ENCODE data around the gene KCNN3.

The KCNN3 gene

GRCh38 chr1:154863315-154864174 is 6.5 kb downstream of the KCNN3 start:
- in situ Hi-C loops (cut with MboI; ENCODE audit: low sequenced_read_pairs), result no loop called here

GRCh38 chr1:154862907-154863306 is 7.2 kb downstream of the KCNN3 start:
- in situ Hi-C loops (cut with MboI; ENCODE audit: low sequenced_read_pairs), result no loop called here

DNA sequence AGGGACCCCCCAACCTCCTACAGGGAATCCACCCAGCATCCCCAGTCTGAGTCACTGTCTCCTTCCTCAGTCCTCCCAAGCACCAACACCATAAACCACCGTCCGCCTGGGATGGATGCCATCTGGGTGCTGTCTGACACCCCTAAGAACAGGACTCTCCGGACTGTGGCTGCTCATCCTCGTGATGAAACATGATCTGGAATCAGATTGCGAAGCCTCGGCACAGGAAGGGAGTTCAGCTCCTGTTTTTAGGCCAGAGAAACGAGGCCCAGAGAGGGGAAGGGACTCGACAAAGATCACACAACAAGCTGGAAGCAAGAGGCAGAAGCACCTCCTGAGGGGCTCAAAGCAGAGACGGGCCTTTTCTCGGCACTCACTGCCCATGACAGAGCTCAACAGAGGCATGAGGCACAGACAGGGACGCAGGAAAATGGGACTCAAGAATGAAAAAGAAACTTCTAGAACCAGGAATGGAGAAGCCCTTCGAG is 8.4 kb downstream of the KCNN3 start:
- in situ Hi-C loops (cut with MboI; ENCODE audit: low sequenced_read_pairs), result no loop called here

GRCh38 chr1:154860156-154860870 is 9.8 kb downstream of the KCNN3 start:
- in situ Hi-C loops (cut with MboI; ENCODE audit: low sequenced_read_pairs), result no loop called here

- in situ Hi-C loops (cut with MboI; ENCODE audit: low sequenced_read_pairs), result no loop called here
These were observed 10.3 kb downstream of the KCNN3 start for GRCh38 chr1:154859786-154860155.

- in situ Hi-C loops (cut with MboI; ENCODE audit: low sequenced_read_pairs), result no loop called here
These were observed 10.8 kb downstream of the KCNN3 start for GRCh38 chr1:154859151-154859785.

- in situ Hi-C loops (cut with MboI; ENCODE audit: low sequenced_read_pairs), result no loop called here
These were observed 12.5 kb downstream of the KCNN3 start for GRCh38 chr1:154857441-154858215.

DNA sequence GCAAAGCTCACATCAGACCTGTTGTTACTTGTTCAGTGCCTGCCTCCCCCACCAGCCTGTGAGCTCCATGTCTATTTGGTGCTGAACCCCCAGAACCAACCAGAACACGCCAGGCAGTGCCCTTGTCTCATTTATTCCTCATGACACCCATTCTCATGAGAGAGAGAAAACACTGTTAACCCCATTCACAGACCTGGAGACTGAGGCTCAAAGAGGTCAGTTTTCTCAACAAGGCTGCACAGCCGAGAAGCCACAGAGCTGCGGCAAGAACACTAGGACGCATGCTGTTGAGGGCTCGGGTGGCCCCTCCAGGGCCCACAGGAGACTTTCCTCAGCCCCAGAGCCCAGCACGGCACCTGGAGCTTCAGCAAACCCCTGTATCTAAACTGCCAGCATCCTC is 13.1 kb downstream of the KCNN3 start:
- in situ Hi-C loops (cut with MboI; ENCODE audit: low sequenced_read_pairs), result no loop called here

- in situ Hi-C loops (cut with MboI; ENCODE audit: low sequenced_read_pairs), result no loop called here
These were observed 13.5 kb downstream of the KCNN3 start for GRCh38 chr1:154856544-154856943.

DNA sequence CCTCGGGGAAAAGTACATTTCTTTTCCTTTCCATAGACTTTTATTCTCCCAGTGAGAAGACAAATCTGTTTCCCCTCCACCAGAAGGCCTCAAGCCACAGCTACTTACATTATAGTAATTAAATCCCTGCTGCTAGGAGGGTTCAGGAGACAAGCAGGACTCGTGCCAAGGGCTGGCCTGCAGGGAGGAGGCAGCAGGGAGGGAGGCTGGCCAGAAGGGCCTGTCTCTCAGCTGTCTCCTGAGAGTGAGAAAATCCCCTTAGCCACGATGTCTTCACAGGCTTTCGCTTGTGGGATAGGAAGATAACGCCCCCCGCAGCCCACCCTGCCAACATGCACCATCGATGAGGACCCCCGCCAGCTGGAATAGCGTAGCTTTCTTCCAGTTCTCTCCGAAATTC is 14.0 kb downstream of the KCNN3 start:
- in situ Hi-C loops (cut with MboI; ENCODE audit: low sequenced_read_pairs), result no loop called here

DNA sequence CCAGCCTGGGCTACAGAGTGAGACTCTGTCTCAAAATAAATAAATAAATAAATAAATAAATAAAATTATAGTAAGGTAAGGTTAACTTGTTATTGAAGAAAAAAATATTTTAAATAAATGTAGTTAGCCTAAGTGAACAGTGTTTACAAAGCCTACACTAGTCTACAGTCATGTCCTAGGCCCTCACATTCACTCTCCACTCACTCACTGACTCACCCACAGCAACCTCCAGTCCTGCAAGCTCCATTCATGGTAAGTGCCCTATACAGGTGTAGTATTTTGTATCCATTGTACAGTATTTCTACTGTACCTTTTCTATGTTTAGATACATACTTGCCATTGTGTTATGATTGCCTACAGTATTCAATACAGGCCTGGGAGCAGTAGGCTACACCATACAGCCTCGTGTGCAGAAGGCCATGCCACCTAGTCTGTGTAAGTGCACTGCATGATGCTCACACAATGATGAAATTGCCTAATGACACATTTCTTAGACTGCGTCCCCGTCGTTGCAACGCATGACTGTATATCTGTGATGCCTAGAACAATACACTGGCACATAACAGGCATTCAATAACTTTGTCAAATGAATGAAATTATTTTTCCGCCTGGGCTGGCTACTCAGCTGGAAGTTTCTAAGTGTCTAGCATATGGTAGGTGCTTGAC is 14.8 kb downstream of the KCNN3 start:
- in situ Hi-C loops (cut with MboI; ENCODE audit: low sequenced_read_pairs), result no loop called here

- in situ Hi-C loops (cut with MboI; ENCODE audit: low sequenced_read_pairs), result no loop called here
These were observed 17.2 kb downstream of the KCNN3 start for GRCh38 chr1:154852845-154853244.

- in situ Hi-C loops (cut with MboI; ENCODE audit: low sequenced_read_pairs), result no loop called here
These were observed 18.5 kb downstream of the KCNN3 start for GRCh38 chr1:154851392-154852177.

DNA sequence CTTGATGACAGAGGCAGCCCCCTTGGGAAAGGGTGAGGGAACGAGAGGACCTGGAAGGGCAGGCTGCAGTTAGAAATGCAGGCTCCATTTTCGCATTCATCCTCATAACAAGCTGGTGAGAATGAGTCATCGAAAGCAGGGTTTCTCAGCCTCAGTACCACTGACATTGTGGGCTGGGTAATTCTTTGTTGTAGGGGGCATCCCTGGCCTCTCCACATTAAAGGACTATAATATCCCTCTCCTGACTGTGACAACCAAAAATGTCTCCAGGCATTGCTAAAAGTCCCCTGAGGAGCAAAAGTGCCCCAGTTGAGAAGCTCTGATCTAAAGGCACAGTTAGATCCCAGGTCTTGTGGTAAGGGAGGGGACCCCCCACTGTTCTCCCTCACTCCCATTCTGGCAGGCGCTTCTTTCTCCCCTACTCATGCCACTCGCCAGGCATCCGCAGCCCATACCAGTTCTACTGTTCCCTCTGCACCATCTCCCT is 20.4 kb downstream of the KCNN3 start:
- in situ Hi-C loops (cut with MboI; ENCODE audit: low sequenced_read_pairs), result no loop called here

GRCh38 chr1:154848983-154849382 is 21.1 kb downstream of the KCNN3 start:
- in situ Hi-C loops (cut with MboI; ENCODE audit: low sequenced_read_pairs), result no loop called here

GRCh38 chr1:154847891-154848290 is 22.2 kb downstream of the KCNN3 start:
- in situ Hi-C loops (cut with MboI; ENCODE audit: low sequenced_read_pairs), result no loop called here

DNA sequence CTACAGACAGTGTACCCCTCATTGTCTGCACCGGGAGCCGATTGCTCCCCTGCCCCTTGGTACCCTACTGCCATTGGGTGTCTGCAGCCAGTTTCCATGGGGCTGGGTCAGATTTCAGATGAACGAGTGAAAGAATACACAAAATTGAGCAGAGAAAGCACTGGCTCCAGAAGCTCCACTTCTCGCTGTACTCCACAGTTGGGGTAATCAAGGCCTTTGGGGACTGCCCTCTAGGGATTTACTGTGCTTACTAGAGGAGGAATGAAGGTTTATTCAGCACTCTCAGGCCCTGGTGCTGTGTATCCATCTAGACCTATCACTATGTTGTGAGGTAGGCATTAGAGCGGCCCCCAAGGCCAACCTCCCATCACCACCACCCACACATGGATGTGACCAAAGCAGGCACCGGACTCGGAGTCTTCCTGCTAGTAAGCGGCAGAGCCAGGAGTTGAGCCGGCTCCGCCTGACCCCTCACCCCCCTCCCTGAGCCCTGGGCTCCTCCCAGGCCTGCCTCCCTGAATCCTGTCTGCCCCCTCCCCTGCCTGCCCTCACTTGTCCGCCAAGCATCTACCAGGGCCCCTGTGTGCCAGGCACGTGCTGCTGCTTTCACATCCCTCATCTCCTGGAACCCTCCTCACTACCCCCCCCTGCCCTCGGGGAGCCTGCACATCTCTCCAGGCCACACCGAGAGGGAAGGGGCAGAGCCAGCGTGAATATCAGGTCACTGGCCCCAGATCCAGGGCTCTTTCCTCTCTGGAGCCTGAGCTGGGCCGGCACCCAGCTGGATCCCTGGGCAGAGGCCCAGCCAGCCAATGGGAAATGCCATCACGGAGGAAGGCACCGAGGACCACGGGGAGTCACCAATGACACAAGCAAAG is 23.3 kb downstream of the KCNN3 start:
- in situ Hi-C loops (cut with MboI; ENCODE audit: low sequenced_read_pairs), result no loop called here

DNA sequence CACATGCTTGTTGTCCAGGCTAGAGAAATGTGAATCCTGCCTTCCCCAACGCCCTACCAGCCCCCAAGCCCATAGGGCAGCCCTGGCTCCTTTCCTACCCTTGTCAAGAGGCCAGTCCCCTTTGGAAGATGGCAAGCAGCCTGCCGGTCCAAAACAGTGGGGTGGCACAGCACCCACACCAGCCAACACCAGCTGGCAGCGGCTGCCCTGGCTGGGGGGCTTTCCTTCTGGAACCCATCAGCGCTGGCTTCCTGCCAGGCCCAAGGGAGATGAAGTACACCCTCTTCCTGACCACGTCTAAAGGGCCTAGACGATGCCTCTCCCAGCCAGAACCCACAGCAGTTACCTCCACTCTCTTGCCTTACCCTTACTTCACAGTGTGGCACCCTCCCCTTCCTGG is 24.2 kb downstream of the KCNN3 start:
- in situ Hi-C loops (cut with MboI; ENCODE audit: low sequenced_read_pairs), result no loop called here
